Ammon's horn (tissue), 1 donor: ENCODE measurements around the gene XYLT1.
"Not testable (repeated sequence)": the region's sequence is repeated elsewhere in the genome, so short reads cannot be mapped to it uniquely, and the experiment has no call there.

ENCODE experiments used
- DNase-seq: peaks from one replicate; pipeline ENCODE4 v3.0.0-alpha.2; 2016; ENCODE audit warnings: low spot score

XYLT1 gene

DNA sequence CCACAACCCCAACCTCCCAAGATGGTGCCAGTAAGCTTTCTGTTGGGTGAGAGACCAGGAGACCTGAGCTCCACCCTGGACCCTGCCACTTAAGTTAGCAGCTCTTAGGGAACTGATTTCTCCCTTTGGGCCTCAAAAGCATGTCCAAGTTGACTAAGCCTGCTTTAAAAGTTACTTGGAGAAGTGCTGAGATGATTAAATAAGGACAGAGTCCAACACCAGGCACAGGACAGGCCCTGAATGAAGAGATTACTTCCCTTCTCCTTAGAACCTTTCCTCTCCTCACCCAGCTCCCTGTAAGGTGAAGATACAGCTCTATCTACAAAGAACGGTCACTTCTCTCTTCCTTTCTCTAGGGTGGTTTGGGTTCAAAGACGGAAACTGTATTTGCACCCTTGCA lies 162.6 kb downstream of the XYLT1 start:
- no peak for DNase-seq

DNA sequence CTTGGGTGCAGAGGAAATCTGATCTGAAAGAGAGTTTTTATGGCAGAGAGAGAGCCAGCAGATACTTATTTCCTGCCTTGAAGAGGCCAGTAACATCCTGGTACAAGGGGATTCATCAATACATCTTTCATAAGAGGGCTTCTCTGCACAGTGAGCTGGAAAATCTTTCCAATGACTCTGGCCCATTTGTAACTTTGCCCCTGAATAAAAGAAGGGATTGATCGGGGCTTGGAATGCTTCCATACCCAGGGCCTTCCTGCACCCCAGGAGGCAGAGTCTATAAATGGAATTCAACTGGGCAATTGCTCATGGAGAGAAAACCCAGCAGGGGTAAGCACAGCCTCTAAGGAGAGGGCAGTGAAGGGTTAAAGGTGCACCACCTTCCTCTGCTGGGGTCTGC lies 163.3 kb downstream of the XYLT1 start:
- no peak for DNase-seq

DNA sequence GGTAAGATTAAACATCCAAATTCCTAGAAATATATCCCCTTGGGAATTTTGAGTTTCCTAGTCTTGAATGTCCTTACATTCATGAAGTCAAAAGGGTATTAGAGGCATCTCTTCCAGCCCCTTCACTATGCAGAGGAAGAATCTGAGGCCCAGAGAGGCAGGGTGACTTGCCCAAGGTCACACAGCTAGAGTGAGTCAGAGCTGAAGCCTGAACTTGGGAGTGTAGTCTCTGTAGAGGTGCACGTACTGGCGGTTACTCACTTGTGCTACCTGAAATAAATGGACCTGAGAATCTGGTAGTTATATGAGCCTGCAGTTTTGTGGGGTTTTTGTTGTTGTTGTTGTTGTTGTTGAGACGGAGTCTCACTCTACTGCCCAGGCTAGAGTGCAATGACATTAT lies 164.0 kb downstream of the XYLT1 start:
- no peak for DNase-seq

DNA sequence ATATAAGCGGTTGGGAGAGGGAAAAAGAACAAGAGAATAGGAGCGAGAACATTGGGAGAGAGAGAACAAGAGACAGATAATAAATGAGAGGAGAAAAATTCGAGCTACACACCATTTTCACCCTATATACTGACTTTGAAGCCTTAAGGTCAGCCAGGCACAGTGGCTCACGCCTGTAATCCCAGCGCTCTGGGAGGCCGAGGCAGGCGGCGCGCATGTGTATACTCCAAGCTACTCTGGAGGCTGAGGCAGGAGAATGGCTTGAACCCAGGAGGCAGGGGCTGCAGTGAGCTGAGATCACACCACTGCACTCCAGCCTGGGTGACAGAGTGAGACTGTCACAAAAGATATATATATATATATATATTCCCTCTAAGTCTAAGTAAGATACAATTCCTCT lies 164.5 kb downstream of the XYLT1 start:
- not testable (repeated sequence) for DNase-seq

DNA sequence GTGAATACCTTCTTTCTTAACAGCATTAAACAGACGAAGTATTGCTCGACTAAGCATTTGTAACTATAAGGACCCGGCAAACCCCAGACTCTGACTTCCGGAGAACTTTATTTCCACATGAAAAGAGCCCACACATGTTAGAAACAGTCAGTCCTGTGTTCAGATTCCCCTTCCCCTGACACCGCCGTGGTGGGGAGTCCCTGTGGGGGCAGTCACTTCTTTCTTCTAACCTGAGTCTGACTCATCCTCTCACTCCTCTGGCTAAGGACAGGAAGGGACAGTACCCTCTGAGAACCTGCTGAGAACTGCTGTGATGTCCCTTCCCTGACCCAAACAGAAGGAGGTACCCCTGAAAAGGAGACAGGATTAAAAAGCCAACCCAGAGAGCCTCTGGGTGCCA lies 165.1 kb downstream of the XYLT1 start:
- no peak for DNase-seq

DNA sequence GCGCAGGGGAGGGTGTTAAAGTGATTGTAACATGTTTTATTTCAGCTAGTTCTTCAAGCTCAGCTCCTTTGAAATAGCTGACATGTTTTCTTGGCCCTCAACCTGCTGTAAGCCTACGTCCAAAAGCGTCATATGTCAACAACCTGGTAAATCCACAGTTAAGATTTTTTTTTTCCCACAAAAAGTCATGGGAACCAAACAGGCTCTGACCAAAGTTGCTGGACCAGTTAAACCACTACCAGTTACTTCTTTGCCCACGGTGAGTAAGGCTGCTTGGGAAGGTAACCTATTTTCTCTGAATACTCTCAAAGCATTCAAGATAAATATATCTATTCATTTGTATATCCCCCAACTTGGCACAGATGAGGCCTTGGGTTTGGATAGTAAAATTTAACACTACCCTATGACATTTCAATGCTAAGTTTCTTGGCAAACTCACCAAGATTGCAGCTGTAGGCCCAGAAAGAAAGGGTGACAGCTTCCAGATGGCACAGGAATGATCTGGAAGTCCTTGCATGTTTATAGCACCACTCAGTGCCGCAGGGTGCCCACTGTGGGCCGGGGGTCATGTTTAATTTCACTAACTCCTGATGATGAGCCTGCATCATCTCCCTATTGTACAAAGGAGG lies 166.2 kb downstream of the XYLT1 start:
- DNase-seq = no peak

DNA sequence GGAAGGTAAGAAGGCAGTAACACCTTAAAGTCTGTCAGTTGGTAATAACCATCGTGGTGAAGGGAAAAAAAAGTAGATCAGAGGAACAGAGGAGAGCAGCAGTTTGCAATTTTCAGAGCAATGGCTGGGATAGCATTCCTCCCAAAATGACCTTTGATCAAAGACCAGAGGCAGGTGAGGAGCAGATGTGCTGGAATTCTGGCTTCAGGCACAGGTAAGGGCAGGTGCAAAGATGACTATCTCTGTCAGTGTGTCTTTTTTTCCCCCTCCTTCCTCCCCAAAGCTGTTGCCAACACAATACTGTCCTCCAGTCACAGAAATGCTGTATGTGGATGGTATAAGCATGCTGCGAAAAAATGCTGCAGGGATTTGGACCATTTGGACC lies 166.7 kb downstream of the XYLT1 start:
- no peak for DNase-seq

DNA sequence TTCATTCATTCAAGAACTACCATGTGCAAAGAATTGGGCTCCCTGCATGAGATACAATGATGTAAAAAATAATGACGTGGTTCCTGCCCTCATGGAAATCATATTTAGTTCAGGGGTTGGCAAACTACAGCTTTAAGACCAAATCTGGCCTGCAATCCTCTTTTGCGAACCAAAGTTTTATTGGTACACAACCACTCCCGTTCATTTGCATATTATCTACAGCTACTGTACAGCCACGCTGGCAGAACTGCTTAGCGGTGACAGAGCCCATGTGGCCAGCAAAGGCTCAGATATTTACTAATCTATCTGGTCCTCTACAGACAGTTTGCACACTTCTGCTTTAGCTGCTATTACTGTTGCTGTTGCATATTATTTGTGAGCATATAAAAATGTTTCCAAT lies 167.7 kb downstream of the XYLT1 start:
- no peak for DNase-seq

DNA sequence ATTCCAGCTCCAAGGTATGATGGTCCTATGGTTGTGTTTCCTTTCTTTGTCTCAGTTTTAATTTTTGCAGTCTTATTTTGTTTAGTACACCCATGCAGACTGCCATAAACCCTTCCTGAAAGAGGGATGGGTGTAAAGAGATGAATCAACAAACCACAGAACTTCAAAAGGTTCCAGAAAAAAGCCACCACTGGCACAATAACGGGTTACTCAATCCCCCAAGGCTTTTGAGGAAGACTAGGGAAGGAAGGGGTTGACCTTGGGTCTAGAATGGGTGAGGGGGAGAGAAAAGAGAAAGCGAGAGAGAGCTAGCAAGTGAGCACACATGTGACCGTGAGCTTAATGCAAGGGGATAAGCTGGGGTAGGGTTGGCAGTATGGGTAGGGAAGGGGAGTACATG lies 168.1 kb downstream of the XYLT1 start:
- DNase-seq = no peak

DNA sequence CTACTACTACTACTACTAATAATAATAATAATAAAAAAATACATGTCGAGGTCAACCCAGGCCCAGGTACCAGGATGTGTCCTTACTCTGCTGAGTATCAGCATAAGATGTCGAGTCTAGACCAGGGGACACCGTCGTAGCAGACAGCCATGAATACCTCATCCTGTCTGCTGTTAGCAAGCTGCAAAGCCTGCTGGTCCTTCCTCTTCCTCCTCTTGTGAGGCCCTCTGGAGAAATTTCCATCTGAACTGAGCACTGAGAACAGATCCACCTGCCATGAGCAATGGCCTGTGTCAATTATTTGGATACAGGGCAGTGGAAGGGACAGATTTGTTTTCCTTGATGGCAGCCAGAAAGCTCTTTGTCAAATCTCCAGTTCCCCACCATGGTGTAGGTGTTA lies 168.5 kb downstream of the XYLT1 start:
- DNase-seq = no peak

DNA sequence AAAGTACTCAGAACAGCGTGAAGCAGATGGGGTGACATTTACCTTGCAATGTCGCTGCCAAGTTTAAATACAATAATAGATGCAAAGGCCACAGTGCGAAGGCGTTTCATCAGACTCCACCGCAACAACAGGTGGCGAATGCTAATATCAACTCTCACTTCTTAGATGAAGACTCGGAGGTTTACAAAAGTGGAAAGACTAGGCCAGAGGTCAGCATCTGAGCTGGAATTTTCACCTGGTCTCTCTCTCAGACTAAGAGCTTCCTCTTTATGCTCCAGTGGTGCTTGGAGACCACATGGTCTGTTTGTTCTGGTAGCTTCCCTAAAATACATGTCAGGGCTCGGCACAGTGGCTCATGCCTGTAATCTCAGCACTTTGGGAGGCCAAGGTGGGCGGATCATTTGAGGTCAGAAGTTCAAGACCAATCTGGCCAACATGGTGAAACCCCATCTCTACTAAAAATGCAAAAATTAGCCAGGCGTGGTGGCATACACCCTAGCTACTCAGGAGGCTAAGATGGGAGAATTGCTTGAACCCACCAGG lies 169.1 kb downstream of the XYLT1 start:
- no peak for DNase-seq

DNA sequence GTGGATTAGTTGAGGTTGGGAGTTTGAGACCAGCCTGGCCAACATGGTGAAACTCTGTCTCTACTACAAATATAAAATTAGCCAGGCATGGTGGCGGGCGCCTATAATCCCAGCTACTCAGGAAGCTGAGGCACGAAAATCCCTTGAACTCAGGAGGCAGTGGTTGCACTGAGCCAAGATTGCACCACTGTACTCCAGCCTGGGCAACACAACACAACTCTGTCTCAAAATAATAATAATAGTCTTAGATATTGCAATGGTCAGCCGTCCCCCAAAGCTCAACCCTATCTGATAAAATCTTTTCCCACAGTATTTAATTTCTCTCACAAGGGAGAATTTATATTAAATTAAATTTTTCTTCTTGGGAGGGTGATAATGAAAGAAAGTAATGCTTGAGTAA lies 169.6 kb downstream of the XYLT1 start:
- DNase-seq = no peak

DNA sequence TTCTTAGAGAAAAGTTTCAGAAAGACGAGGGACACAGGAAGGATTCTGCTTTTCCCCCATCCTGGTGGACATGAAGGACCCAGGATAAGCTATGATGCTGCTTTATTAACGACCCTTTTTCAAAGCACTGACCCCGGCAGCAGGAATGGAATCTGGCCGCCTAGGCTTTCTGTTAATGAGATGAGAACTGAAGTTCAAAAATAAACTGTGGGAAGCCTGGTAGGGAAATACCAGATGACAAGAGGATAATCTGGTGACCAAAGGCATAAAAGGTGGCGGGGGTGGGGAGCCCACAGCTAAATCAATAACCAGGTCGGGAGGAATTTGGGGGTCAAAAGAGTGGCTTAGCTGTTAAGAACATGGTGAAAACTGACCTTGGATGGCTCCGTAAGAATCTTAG lies 171.0 kb downstream of the XYLT1 start:
- DNase-seq = no peak

DNA sequence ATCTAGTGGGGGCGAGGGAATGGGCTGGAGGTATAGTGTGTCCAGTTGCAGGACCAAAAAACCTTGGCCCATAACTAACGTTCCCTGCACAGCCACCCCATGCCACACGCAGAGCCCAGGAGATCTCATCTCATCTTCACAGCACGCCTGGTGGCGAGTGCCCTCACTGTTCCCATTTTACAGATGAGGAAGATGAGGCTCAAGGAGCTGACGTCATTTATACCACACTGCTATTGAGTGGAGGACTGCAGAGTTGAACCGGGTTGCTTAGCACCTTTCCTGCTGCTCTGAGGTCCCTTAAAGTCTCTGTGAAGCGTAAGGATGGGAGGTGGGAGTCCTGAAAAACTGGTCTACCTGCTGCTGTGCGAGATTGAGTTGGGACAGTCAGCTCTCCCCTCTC lies 172.5 kb downstream of the XYLT1 start:
- no peak for DNase-seq

DNA sequence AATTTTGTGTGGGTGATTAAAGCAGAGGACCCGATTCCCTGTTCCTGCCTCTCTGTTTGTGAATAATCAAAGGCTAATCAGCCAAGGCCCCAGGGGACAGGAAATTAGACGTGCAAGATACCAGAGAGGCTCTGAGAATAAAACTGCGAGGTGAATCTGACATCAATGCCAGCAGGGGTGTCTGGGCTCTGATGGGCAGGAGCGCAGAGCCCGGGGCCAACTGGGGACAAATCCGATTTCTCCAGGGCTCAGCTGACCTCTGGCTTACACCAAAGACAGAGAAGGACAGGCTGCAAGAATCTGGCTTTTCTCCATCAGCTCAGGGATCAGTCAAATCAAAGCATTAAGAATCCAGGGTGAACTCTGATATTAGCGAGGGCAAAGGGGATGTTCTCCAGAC lies 174.3 kb downstream of the XYLT1 start:
- DNase-seq = no peak

DNA sequence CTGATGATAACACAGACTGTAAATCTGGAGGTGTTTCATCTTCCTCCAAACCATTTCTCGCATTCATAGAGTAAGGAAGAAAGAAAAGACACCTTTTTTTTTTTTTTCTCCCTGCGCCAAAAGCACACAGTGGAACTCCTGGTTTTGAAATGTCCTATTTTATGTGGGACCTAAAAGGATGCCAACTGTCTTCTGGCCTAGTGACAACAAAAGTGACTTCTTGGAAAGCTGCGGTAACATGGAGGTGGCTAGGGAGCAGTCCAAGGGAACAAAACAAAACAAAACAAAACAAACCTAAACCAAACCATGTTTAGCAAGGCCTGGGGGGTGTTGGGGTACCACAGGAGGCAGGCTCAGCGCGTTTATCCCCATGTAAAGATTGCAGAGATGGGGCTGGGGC lies 174.8 kb downstream of the XYLT1 start:
- no peak for DNase-seq

DNA sequence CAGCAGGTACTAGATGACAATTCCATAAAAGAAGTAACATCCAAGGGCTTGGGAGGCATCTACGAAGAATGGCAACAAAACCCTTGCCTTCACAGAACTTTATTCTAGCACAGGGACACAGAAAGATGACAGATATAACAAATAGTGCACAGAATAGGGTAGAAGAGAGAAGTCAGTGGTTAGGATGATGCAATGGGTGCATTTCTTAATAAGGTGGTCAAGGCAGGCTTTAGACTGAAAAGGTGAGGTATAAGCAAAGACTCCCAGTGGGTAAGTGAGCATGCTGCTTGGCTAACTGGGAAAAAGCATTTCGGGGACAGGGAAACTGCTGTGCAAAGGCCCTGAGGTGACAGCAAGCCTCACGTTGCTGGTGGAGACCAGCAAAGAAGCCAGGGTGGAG lies 175.9 kb downstream of the XYLT1 start:
- DNase-seq = no peak

DNA sequence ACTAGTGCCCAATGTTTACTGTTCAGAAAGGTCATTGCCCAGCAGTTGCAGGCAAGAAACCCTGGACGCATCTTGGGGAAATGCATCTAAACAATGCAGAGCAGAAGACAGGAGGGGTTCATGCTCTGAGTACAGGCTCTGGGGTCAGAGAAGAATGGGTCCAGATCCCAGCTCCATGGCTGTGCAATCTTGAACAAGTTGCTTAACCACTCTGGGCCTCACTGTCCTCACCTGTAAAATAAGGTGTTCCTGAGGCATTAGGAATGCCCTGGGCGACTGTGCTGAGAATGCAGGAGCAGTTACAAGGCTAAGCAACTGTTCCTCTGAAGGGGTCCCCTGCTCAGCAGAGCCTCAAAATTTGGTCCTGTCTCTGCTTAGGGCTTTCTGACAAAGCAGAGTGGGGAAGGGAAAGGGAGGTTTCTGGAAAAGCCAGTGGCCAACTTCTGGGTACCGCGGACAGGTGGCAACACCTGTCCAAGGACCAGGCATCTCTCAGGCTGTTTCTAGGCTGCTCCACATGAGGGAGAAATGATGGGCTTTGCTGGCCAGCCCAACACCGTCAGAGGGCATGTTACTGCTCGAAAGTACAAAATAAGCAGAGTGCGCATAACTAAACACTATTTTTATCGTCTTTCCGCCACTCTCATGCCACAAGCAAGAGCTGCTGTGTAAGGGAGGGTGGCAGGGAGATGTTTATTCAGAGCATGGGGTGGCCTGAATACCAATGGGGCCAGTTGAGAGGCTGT lies 176.8 kb downstream of the XYLT1 start:
- no peak for DNase-seq

DNA sequence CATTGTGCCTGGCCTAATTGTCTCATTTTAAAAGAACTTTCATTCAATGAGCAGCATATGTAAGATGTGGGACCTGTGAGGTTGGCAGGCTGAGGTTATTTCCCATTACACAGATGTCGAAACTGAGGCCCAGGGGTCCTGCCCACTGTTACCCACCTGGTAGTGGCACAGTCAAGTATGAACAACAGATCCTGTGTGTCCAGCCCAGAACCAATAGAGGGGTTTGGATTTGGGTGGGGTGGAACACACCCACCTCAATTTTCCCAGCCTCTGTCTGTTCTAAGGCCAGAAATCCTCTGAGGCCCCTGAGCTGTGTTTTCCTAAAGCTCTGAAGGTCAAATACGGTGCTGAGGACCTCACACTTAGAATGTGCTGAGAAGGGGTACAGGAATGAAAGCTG lies 179.5 kb downstream of the XYLT1 start:
- DNase-seq = no peak

DNA sequence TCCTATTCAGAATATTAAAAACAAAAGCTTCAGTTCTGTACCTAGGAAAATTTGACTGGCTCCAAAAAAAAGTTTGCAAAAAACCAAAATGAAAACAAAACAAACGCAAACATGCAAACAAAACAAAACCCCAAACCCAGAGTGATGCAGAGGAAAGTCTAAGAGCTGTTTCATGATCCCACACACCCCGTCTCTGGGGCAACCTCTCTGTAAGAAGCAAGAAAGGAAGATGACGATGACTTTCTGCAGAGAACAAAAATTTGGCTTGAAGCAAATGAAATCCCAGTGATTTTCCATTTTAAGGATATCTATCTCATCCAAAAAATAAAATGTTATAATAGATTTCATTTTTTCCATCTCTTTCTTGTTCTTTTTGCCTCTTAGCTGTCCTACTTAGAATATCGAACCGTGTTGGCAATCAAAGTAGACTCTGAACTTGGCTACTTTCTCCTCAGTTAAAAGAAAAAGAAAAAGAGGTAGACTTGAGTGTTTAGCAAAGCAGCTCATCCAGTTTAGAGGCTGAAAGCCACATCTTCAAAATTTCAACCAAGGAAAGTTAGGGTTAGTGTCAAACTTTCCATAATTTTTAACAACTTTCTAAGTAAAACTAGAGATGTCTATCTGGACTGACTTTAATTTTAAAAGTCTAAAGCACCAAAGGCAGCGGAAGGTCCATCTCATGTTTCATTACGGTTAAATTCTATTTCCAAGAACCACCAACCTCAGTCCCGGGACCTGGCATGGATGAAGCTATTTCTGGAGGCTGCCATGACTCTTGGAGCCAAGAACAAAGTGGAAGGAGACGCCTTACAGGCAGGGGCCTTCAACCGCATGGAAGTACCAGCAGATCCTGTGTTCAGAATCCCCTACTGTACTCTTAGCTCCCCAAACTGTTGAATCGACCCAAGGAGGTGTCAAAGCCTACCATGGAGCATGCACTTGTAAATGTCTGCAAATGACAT lies 180.8 kb downstream of the XYLT1 start:
- no peak for DNase-seq

DNA sequence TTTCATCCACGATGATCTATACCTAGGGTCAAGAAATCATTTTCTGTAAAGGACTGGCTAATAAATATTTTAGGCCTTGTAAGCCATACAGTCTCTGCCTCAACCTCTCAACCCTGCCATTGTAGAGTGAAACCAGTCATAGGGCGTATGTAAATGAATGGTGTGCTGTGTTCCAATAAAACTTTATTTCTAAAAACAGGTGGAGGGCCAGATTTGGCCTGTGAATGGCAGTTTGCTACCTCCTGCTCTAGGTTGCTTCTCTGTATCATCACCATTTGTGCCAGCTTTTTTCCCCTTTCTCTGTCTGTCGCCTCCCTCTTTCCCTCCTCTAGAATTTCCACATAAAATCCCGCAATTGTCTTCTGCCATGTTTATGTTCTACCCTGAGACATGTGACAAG lies 181.7 kb downstream of the XYLT1 start:
- no peak for DNase-seq

DNA sequence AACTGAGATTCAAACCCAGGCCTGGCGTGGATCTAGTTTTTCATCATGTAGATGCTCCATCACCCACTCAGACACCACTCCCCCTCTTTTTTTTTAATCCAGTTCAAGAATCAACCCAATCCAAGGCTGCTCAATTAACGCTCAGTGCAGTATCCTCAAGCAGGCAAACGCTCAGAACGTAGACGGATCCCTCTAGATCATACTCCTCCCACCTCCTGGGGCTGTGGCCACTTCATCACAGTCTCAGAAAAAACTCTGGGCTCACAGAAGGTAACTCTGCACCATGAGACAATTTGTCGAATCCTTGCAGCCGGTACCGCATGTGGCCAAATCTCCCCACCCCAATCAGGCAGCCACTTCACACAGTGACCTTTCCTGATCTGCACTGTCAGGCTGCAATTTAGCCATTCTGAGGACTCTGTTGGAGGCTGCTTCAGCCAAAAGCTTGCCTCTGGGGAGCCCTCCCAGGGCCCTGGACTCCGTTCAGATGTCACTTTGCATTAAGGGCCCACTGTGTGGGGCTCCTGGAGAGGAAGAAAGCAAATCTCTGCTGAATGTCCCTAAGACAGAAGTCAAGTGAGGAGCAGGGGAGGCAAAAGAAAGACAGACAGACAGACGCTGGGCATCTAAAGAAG lies 183.5 kb downstream of the XYLT1 start:
- DNase-seq = no peak
